ENCODE measurements around the gene CBX3.
"Not testable (repeated sequence)": the region's sequence is repeated elsewhere in the genome, so short reads cannot be mapped to it uniquely, and the experiment has no call there.

The CBX3 gene

GRCh38 chr7:26165950-26166683 lies 35.4 kb upstream of the CBX3 start:
- TF ChIP-seq GATA1 (IDR thresholded peaks at IDR 0.05; ENCODE audit: low read depth, low read length) (no peak), POLR2A (IDR thresholded peaks at IDR 0.05; ENCODE audit: low read length) (no peak)
- peak in 1 of 2 experiments; percentile 42 for DNase-seq

DNA sequence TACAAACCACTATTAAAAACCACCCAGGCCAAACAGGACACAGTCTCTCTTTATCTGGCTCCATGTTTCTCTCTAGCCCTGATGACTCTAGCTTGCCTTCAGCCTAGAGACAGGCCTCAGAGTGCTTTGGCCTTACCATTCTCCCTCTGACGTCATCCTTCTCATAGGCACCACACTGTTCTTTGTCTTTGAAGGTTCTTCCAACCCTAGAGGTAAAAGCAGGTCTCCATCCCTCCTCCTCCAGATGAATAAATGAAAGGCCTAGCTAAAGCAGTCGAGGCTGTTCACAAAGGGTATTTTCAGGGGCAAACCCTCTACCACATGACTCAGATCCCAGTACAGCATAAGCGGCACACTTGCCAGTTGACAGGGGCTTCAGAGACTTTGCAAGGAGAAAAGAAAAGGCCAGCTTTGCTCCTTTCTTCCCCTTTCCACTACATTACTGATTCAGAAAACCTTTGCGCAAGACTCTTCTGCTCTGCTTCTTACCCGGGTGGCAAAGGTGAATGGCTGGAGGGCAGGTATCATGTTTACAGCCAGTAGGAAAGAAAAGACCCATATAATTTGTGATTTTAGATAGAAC lies 34.8 kb upstream of the CBX3 start:
- DNase-seq = no peak
- TF ChIP-seq GATA1 (IDR thresholded peaks at IDR 0.05; ENCODE audit: low read depth, low read length) (no peak), POLR2A (IDR thresholded peaks at IDR 0.05; ENCODE audit: low read length) (no peak)

- DNase-seq = no peak
- TF ChIP-seq GATA1 (IDR thresholded peaks at IDR 0.05; ENCODE audit: low read depth, low read length) (no peak), POLR2A (IDR thresholded peaks at IDR 0.05; ENCODE audit: low read length) (no peak)
Observed at GRCh38 chr7:26167303-26167934, 34.1 kb upstream of the CBX3 start.

GRCh38 chr7:26168458-26169023 lies 33.0 kb upstream of the CBX3 start:
- no peak for TF ChIP-seq GATA1 (IDR thresholded peaks at IDR 0.05; ENCODE audit: low read depth, low read length)
- no peak for TF ChIP-seq POLR2A (IDR thresholded peaks at IDR 0.05; ENCODE audit: low read length)
- no peak for DNase-seq

GRCh38 chr7:26169271-26169670 lies 32.3 kb upstream of the CBX3 start:
- DNase-seq = no peak
- TF ChIP-seq POLR2A (IDR thresholded peaks at IDR 0.05; ENCODE audit: low read length) (no peak), GATA1 (IDR thresholded peaks at IDR 0.05; ENCODE audit: low read depth, low read length) (no peak)

- no peak for DNase-seq
- no peak for TF ChIP-seq POLR2A (IDR thresholded peaks at IDR 0.05; ENCODE audit: low read length)
- TF ChIP-seq GATA1 (IDR thresholded peaks at IDR 0.05; ENCODE audit: low read depth, low read length) = no peak
Observed at GRCh38 chr7:26170663-26171062, 30.9 kb upstream of the CBX3 start.

GRCh38 chr7:26171601-26172000 lies 29.9 kb upstream of the CBX3 start:
- TF ChIP-seq POLR2A (IDR thresholded peaks at IDR 0.05; ENCODE audit: low read length) (no peak), GATA1 (IDR thresholded peaks at IDR 0.05; ENCODE audit: low read depth, low read length) (no peak)
- DNase-seq = no peak

DNA sequence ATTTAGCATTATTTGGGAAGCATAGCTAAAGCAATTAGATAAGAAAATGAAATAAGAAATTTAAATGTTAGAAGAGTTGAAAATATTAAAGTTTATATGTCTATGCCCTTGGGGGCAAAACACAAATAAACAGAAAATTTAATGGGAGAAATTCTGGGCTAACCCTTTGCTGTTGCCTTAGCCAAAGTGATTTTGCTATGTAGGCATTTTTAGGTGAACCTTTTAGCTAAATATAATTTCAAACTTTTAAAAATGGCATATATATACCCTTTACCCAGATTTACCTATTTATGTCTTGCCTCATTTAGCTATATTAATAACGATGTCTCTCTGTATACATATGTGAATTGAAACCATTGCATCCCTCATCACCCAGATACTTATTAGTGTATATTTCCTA lies 29.5 kb upstream of the CBX3 start:
- no peak for TF ChIP-seq POLR2A (IDR thresholded peaks at IDR 0.05; ENCODE audit: low read length)
- no peak for TF ChIP-seq GATA1 (IDR thresholded peaks at IDR 0.05; ENCODE audit: low read depth, low read length)
- DNase-seq = no peak

DNA sequence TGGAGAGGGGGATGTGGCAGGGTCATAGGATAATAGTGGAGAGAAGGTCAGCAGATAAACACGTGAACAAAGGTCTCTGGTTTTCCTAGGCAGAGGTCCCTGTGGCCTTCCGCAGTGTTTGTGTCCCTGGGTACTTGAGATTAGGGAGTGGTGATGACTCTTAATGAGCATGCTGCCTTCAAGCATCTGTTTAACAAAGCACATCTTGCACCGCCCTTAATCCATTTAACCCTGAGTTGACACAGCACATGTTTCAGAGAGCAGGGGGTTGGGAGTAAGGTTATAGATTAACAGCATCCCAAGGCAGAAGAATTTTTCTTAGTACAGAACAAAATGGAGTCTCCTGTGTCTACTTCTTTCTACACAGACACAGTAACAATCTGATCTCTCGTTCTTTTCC lies 25.6 kb upstream of the CBX3 start:
- not testable (repeated sequence) for DNase-seq

GRCh38 chr7:26176696-26177095 lies 24.8 kb upstream of the CBX3 start:
- DNase-seq = not testable (repeated sequence)

DNA sequence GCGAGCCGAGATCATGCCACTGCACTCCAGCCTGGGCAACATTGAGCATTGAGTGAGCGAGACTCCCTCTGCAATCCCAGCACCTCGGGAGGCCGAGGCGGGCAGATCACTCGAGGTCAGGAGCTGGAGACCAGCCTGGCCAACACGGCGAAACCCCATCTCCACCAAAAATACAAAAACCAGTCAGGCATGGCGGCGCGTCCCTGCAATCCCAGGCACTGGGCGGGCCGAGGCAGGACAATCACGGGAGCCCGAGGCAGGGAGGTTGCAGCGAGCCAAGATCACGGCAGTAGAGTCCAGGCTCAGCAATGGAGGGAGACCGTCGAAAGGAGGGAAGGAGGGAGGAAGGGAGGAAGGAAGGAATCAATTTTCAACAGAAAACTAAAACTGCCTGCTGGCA lies 24.3 kb upstream of the CBX3 start:
- DNase-seq = not testable (repeated sequence)

GRCh38 chr7:26178272-26178960 lies 23.1 kb upstream of the CBX3 start:
- no peak for DNase-seq
- no peak for TF ChIP-seq GATA1 (IDR thresholded peaks at IDR 0.05; ENCODE audit: low read depth, low read length)
- TF ChIP-seq POLR2A (IDR thresholded peaks at IDR 0.05; ENCODE audit: low read length) = peak; percentile 26

- DNase-seq = no peak
- TF ChIP-seq GATA1 (IDR thresholded peaks at IDR 0.05; ENCODE audit: low read depth, low read length) = no peak
- no peak for TF ChIP-seq POLR2A (IDR thresholded peaks at IDR 0.05; ENCODE audit: low read length)
Observed at GRCh38 chr7:26179422-26179821, 22.1 kb upstream of the CBX3 start.

- TF ChIP-seq POLR2A (IDR thresholded peaks at IDR 0.05; ENCODE audit: low read length) = no peak
- TF ChIP-seq GATA1 (IDR thresholded peaks at IDR 0.05; ENCODE audit: low read depth, low read length) = no peak
Observed at GRCh38 chr7:26179826-26180497, 21.6 kb upstream of the CBX3 start.

More at GRCh38 chr7:26179826-26180497, 21.6 kb upstream of the CBX3 start:
- no peak for DNase-seq

Measured in erythroblast (primary cell).